Femur (tissue), 1 donor: Measurements from ENCODE around the gene PPY.
A peak's percentile ranks its signal among the peaks of the same experiment; 100 is the strongest.
"Not testable (repeated sequence)": the region's sequence is repeated elsewhere in the genome, so short reads cannot be mapped to it uniquely, and the experiment has no call there.

ENCODE experiments used
- DNase-seq: peaks from one replicate; pipeline ENCODE4 v3.0.0-alpha.2; 2017

Gene PPY

GRCh38 chr17:43901861-43902589 is 40.3 kb downstream of the PPY start:
- DNase-seq, result no peak

GRCh38 chr17:43900858-43901754 is 41.2 kb downstream of the PPY start:
- no peak for DNase-seq

GRCh38 chr17:43900183-43900857 is 42.0 kb downstream of the PPY start:
- peak; percentile 94 for DNase-seq

DNA sequence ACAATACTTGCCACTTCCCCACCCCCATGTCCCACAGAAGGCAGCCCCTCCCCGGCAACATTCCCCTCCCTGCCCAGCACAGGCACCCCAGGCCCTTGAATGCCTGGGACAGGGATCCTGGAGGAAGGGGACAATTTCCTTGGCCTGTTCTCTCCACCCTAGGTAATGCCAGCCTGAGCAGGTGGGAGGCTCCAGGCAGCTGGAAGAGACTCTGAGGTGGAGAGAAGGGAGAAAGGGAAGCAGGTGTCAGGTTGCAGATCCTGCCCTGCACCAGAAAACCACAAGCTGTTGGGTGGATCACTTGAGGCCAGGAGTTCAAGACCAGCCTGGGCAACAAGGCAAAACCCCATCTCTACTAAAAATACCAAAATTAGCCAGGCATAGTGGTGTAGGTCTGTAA is 43.8 kb downstream of the PPY start:
- no peak for DNase-seq

GRCh38 chr17:43897831-43898230 is 44.4 kb downstream of the PPY start:
- DNase-seq, result no peak

DNA sequence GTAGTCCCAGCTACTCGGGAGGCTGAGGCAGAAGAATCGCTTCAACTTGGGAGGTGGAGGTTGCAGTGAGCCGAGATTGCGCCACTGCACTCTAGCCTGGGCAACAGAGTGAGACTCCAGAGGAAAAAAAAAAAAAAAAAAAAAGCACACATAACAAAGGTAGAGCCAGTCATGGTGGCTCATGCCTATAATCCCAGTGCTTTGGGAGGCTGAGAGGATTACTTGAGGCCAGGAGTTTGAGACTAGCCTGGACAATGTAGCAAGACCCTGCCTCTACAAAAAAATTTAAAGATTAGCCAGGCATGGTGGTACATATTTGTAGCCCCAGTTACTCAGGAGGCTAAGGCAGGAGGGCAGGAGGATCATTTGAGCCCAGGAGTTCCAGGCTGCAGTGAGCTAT is 47.8 kb downstream of the PPY start:
- not testable (repeated sequence) for DNase-seq

DNA sequence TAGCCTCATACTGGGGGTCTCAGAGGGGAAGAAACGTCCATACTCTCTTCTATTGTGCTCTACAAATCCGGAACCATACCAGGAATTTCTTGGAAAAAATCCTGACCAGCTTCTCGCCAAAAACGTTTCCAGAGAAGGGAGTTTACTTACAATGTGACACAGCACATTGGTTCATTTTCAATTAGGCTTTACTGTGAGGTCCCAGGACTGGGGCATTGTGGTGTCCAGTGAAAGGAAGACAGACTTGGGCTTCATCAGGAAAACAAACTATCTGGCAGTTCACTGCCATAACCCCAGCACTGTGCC is 49.7 kb downstream of the PPY start:
- DNase-seq, result no peak

DNA sequence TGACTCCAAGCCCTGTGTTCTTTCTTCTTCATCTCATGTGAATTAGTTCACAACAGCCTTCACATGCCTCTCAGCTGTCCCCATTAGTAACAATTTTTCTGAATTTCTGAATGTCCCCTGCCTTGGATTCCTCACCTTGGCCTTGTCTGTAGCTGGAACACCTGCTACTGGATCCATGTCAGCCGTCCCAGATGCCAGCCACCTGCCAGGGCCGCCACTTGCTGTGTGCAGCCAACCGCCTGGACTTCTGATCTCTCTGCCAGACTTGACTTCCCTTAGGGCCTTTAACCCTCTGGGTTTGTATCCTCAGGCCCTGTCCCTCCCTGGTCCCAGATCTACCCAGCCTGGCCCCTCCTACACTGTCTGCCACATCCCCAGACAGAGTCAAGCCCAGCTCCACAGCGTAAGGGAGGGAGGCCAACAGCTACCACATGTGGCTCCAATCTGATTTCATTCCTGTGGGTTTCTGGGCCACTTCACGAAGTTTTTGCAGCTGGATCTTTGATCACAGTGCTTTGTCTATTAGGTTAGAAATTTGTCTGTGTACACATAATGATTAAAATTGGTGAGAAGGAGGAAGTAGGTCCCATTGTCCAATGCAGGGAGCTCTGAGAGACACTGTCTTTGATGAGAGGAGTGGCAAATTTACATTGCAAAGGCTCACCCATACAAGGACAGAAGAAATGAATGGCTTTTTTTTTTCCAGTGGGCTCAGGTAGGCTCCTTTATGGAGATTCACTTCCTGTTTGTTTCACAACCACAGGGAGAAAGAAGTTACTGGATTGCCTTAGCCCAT is 50.2 kb downstream of the PPY start:
- no peak for DNase-seq
